Measurements from ENCODE around the gene GDI1.

GDI1 gene

DNA sequence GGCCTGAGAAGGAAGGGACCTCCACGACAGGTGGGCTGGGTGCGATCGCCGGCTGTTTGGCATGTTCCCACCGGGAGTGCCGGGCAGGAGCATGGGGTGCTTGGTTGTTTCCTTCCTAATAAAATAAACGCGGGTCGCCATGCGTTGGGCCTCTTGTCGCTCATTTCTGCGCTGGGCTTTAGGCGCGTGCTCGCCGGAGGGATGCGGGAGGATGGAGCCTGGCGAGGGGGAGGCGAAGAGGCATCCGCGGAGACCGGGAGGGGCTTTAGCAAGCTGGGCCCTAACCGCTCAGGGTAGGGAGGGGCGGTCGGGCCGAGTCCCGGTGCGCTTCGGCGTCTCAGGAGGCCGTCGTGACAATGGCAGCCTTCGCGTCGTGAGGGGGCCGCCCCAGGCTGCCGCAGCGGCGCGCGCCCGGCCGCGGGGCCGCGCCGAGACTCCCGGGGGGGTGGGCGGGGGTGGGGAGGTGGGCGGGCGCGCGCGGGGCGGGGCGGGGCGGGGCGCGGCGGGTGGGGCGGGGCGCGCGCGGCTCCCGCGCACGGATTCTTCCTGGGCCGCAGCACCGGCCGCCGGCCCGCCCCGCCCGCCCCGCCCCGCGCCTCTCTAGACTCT, 476 bp upstream of the GDI1 start:
- peaks cover 14% of the 10 kb centered on the region for H3K36me3 ChIP-seq (ENCODE audit: control insufficient read depth, insufficient read depth, low read length)
- peak; percentile 46 to 56 (median 52) for DNase-seq

DNA sequence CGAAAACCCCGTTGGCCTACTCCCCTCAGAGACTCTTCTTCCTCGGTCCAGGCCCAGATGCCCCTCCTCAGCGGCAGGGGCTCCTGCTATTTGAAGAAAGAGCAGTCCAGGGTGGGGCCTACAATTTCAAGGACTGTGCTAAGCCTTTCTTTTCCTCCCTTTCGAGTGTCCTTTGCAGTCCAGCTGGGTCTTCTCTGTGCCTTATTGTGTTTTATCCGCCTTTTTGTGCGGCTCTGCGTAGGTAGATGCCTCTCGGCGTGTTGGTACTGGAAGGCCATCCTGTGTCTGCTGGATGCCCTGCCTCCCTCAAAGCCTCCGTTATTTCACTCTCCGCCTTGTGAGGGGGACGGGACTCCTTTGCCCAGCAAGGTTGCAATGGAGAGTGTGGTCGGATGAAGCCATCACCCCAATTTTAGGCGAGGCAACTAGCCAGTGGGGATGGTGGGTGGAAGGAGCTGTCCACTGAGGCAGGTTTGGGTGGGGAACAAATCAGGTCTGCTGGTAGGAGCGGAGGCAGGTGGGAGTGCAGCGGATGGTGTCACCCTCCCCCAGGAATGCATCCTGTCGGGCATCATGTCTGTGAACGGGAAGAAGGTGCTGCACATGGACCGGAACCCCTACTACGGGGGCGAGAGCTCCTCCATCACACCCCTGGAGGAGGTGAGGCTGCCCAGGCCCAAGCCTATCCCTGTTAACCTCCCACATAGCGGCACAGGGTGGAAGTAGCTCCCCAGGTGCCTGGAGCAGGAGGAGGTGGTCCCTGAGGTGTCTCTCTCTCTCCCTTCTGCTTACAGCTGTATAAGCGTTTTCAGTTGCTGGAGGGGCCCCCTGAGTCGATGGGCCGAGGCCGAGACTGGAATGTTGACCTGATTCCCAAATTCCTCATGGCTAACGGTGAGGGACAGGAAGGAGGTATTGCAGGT, 1.3 kb downstream of the GDI1 start:
- Histone ChIP-seq H3K4me3 (ENCODE audit: insufficient read depth, low read depth, low read length, poor library complexity, severe bottlenecking) (peak overlapping the region; percentile 57), H3K27ac (ENCODE audit: insufficient read depth, low read length, poor library complexity, severe bottlenecking) (peak overlapping the region; percentile 65), H3K27me3 (replicated peaks; ENCODE audit: control insufficient read depth, insufficient read depth, low read length, poor library complexity, severe bottlenecking) (no peaks in the 10 kb centered on the region), H3K9me3 (ENCODE audit: control insufficient read depth, low read length) (no peaks in the 10 kb centered on the region), H3K4me1 (ENCODE audit: control insufficient read depth, insufficient read depth, low read length, poor library complexity, severe bottlenecking) (peaks cover 13% of the 10 kb centered on the region), H3K36me3 (ENCODE audit: control insufficient read depth, insufficient read depth, low read length) (peaks cover 9% of the 10 kb centered on the region)
- DNase-seq: no peak

More for the DNA sequence above, 476 bp upstream of the GDI1 start:
- Histone ChIP-seq H3K27ac (ENCODE audit: insufficient read depth, low read length, poor library complexity, severe bottlenecking) (peak overlapping the region; percentile 68), H3K27me3 (replicated peaks; ENCODE audit: control insufficient read depth, insufficient read depth, low read length, poor library complexity, severe bottlenecking) (no peaks in the 10 kb centered on the region), H3K4me3 (ENCODE audit: insufficient read depth, low read depth, low read length, poor library complexity, severe bottlenecking) (no peak overlapping the region), H3K9me3 (ENCODE audit: control insufficient read depth, low read length) (no peaks in the 10 kb centered on the region), H3K4me1 (ENCODE audit: control insufficient read depth, insufficient read depth, low read length, poor library complexity, severe bottlenecking) (peaks cover 7% of the 10 kb centered on the region)

DNA sequence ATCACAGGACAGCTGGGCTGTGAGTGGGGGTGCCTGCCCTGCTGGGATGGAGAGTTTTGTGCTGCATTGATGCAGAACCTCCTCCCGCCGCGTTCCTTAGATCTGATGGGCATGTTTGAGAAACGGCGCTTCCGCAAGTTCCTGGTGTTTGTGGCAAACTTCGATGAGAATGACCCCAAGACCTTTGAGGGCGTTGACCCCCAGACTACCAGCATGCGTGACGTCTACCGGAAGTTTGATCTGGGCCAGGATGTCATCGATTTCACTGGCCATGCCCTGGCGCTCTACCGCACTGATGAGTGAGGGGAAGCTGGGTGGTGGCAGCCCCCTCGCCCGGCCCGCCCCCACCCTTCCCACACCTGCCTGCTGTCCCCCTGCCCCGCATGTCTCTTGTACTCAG, 2.9 kb downstream of the GDI1 start:
- no peak overlapping the region for H3K27ac ChIP-seq (ENCODE audit: insufficient read depth, low read length, poor library complexity, severe bottlenecking)
- peaks cover 5% of the 10 kb centered on the region for H3K36me3 ChIP-seq (ENCODE audit: control insufficient read depth, insufficient read depth, low read length)
- DNase-seq: no peak
- no peaks in the 10 kb centered on the region for H3K27me3 ChIP-seq (replicated peaks; ENCODE audit: control insufficient read depth, insufficient read depth, low read length, poor library complexity, severe bottlenecking)
- H3K4me1 ChIP-seq (ENCODE audit: control insufficient read depth, insufficient read depth, low read length, poor library complexity, severe bottlenecking): peaks cover 23% of the 10 kb centered on the region
- H3K4me3 ChIP-seq (ENCODE audit: insufficient read depth, low read depth, low read length, poor library complexity, severe bottlenecking): no peak overlapping the region
- H3K9me3 ChIP-seq (ENCODE audit: control insufficient read depth, low read length): no peaks in the 10 kb centered on the region

DNA sequence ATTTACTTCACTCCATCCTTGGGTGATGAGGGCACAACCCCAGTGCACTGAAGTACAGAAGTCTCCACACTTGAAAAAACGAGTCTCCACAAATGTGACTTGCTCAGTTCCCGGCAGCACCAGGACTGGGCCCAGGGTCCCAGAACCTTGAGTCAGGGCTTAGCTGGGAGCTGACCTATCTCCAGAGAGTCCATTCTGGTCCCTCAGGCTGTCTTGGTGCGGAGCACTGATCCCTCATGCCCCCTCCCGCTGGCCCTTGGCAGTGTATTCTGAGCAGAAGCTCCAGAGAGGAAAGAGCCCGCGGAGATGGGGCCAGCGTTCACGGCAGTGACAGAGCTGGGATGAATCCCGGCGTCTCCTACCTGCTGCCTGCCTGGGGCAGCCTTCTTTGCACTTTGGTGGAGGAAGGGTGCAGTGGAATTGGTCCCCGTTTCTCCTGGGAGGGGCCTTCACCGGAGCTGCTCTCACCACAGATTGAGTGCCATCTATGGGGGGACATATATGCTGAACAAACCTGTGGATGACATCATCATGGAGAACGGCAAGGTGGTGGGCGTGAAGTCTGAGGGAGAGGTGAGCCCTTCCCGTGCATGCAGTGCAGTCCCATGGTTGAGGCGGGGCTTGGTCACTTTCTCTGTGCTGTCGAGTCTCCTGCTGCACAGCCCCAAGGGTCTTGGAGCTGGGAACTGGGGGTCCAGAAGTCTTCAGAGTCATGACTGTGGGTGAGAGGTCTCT, 3.8 kb downstream of the GDI1 start:
- Histone ChIP-seq H3K4me3 (ENCODE audit: insufficient read depth, low read depth, low read length, poor library complexity, severe bottlenecking) (no peak overlapping the region), H3K4me1 (ENCODE audit: control insufficient read depth, insufficient read depth, low read length, poor library complexity, severe bottlenecking) (peaks cover 29% of the 10 kb centered on the region), H3K9me3 (ENCODE audit: control insufficient read depth, low read length) (no peaks in the 10 kb centered on the region), H3K36me3 (ENCODE audit: control insufficient read depth, insufficient read depth, low read length) (peaks cover 2% of the 10 kb centered on the region), H3K27me3 (replicated peaks; ENCODE audit: control insufficient read depth, insufficient read depth, low read length, poor library complexity, severe bottlenecking) (no peaks in the 10 kb centered on the region), H3K27ac (ENCODE audit: insufficient read depth, low read length, poor library complexity, severe bottlenecking) (peak overlapping the region; percentile 25)
- no peak for DNase-seq

DNA sequence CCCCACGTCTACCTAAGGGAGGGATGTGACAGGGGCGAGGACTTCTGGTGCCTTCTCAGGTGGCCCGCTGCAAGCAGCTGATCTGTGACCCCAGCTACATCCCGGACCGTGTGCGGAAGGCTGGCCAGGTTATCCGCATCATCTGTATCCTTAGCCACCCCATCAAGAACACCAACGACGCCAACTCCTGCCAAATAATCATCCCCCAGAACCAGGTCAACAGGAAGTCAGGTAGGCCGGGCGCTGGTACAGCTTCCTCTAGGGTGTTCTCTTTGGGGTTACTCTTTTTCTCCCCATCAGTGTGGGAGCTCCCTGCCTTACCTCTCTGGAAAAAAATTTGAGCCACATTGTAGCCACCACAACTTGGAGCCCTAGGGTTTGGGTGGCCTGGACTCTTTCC, 4.6 kb downstream of the GDI1 start:
- Histone ChIP-seq H3K4me1 (ENCODE audit: control insufficient read depth, insufficient read depth, low read length, poor library complexity, severe bottlenecking) (peaks cover 29% of the 10 kb centered on the region), H3K27ac (ENCODE audit: insufficient read depth, low read length, poor library complexity, severe bottlenecking) (no peak overlapping the region), H3K4me3 (ENCODE audit: insufficient read depth, low read depth, low read length, poor library complexity, severe bottlenecking) (no peak overlapping the region)

DNA sequence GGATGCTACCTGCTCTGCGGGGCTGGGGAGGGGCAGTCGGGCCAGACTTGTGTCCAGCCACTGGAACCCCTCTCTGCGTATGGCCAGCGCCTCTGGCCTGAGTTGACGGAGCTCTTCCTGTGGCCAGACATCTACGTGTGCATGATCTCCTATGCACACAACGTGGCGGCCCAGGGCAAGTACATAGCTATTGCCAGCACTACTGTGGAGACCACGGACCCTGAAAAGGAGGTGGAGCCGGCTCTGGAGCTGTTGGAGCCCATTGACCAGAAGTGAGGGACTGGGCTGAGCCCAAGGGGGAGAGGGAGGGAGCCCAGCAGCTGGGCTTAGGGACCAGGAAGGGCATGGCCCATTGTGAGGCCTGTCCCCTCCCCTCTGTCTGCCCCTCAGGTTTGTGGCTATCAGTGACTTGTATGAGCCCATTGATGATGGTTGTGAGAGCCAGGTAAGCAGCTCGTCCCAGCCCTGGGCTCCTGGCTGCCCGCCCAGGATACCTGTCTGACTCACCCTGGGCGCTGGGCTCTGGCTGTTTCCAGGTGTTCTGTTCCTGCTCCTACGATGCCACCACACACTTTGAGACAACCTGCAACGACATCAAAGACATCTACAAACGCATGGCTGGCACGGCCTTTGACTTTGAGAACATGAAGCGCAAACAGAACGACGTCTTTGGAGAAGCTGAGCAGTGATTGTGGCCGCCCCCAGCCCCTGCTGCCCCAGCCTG, 5.2 kb downstream of the GDI1 start:
- H3K4me3 ChIP-seq (ENCODE audit: insufficient read depth, low read depth, low read length, poor library complexity, severe bottlenecking): no peak overlapping the region
- H3K9me3 ChIP-seq (ENCODE audit: control insufficient read depth, low read length): no peaks in the 10 kb centered on the region
- peaks cover 29% of the 10 kb centered on the region for H3K4me1 ChIP-seq (ENCODE audit: control insufficient read depth, insufficient read depth, low read length, poor library complexity, severe bottlenecking)
- no peak for DNase-seq
- H3K27ac ChIP-seq (ENCODE audit: insufficient read depth, low read length, poor library complexity, severe bottlenecking): no peak overlapping the region
- H3K27me3 ChIP-seq (replicated peaks; ENCODE audit: control insufficient read depth, insufficient read depth, low read length, poor library complexity, severe bottlenecking): no peaks in the 10 kb centered on the region
- H3K36me3 ChIP-seq (ENCODE audit: control insufficient read depth, insufficient read depth, low read length): peaks cover 2% of the 10 kb centered on the region

More for the DNA sequence above, 4.6 kb downstream of the GDI1 start:
- peak in 2 of 3 donors; percentile 14 to 27 for DNase-seq
- no peaks in the 10 kb centered on the region for H3K9me3 ChIP-seq (ENCODE audit: control insufficient read depth, low read length)
- H3K27me3 ChIP-seq (replicated peaks; ENCODE audit: control insufficient read depth, insufficient read depth, low read length, poor library complexity, severe bottlenecking): no peaks in the 10 kb centered on the region
- H3K36me3 ChIP-seq (ENCODE audit: control insufficient read depth, insufficient read depth, low read length): peaks cover 2% of the 10 kb centered on the region

DNA sequence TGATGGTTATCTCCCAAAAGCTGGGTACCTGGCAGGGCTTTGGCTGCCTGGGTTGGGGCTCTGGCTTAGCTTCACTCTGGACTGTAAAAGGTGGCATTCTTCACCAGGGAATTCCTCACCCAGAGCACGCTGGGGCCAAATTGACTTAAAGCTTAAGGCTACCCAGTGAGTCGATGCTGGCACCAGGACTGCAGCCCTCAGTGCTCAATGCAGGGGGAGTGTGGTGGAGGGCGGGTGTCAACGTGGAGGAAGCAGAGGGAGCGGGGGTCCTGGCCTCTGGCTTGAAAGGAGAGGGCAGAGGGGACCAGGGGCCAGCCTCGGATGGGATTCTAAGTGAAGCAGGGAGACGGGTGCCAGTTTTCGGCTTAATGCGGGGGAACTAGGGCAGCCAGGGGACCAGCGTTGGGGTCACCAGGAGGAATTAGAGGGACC, 6.5 kb downstream of the GDI1 start:
- Histone ChIP-seq H3K4me3 (ENCODE audit: insufficient read depth, low read depth, low read length, poor library complexity, severe bottlenecking) (no peak overlapping the region), H3K27me3 (replicated peaks; ENCODE audit: control insufficient read depth, insufficient read depth, low read length, poor library complexity, severe bottlenecking) (no peaks in the 10 kb centered on the region), H3K27ac (ENCODE audit: insufficient read depth, low read length, poor library complexity, severe bottlenecking) (peak overlapping the region; percentile 80), H3K9me3 (ENCODE audit: control insufficient read depth, low read length) (no peaks in the 10 kb centered on the region), H3K4me1 (ENCODE audit: control insufficient read depth, insufficient read depth, low read length, poor library complexity, severe bottlenecking) (peaks cover 23% of the 10 kb centered on the region), H3K36me3 (ENCODE audit: control insufficient read depth, insufficient read depth, low read length) (peaks cover 8% of the 10 kb centered on the region)
- DNase-seq: no peak

DNA sequence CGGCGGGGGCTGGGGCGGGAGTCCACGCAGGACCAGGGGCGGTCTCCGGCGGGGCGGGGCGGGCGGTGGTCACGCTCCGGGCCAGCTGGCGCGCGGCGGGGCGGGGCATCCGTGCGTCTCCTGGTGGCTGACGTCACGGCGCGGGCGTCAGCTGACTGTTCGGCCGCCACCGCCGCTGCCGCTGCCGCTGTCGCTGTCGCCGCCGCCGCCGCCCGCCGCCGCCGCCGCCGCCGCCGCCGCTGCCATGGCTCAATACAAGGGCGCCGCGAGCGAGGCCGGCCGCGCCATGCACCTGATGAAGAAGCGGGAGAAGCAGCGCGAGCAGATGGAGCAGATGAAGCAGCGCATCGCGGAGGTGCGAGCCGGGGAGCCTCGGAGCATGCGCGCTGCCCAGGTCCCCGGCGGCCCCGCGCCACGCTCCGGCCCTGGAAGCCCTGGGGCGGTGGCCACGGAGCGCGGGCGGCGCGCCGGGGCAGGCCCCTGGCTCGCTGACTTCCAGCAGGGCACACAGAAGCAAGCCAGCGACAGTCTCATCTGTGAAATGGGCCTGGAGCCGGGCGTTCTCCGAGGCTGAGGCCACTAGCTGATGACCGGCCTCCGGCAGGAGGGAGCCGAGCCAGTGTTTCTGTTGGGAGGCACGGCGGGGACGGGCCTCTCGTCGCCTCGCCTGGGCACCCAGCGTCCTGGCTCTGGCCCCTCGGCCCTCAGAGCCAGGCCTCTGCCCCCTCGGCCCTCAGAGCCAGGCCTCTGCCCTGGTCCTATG, 7.2 kb downstream of the GDI1 start, which contains the start of gene FAM50A:
TSS of gene FAM50A (plus strand) at position 150 of the 763 bp plus-strand sequence. CDS start at position 245, 95 bp downstream.
- Histone ChIP-seq H3K27me3 (replicated peaks; ENCODE audit: control insufficient read depth, insufficient read depth, low read length, poor library complexity, severe bottlenecking) (no peaks in the 10 kb centered on the region), H3K4me1 (ENCODE audit: control insufficient read depth, insufficient read depth, low read length, poor library complexity, severe bottlenecking) (peaks cover 22% of the 10 kb centered on the region), H3K36me3 (ENCODE audit: control insufficient read depth, insufficient read depth, low read length) (peaks cover 15% of the 10 kb centered on the region), H3K9me3 (ENCODE audit: control insufficient read depth, low read length) (no peaks in the 10 kb centered on the region), H3K4me3 (ENCODE audit: insufficient read depth, low read depth, low read length, poor library complexity, severe bottlenecking) (peak within 1 kb of the TSS; percentile 46), H3K27ac (ENCODE audit: insufficient read depth, low read length, poor library complexity, severe bottlenecking) (peak within 1 kb of the TSS; percentile 80)
- peak; percentile 56 to 68 (median 61) for DNase-seq

DNA sequence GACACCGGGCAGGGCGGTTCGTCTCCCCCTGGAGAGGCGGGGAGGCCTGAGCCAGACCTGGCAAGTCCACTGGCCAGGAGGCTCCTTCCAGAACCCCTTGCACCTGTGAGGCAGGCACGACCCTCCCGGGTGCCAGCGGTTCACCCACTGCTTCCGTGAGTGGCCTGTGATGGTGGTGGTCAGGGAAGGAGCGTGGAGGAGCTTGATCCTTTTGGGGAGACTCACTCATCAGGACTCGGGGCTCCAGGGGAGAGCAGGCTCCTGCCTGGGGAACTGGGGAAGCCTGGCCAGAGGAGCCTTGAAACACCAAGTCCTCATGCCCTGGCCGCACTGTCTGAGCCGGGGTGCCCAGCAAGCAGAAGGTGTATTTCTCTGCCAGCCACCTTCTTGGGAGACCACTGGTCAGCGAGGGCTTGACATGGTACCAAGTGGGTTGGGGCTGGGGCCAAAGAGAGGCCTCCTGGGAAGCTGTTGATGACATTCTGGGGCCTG, 7.8 kb downstream of the GDI1 start:
- Histone ChIP-seq H3K9me3 (ENCODE audit: control insufficient read depth, low read length) (no peaks in the 10 kb centered on the region), H3K36me3 (ENCODE audit: control insufficient read depth, insufficient read depth, low read length) (peaks cover 19% of the 10 kb centered on the region), H3K27me3 (replicated peaks; ENCODE audit: control insufficient read depth, insufficient read depth, low read length, poor library complexity, severe bottlenecking) (no peaks in the 10 kb centered on the region), H3K27ac (ENCODE audit: insufficient read depth, low read length, poor library complexity, severe bottlenecking) (peak overlapping the region; percentile 55), H3K4me1 (ENCODE audit: control insufficient read depth, insufficient read depth, low read length, poor library complexity, severe bottlenecking) (peaks cover 22% of the 10 kb centered on the region), H3K4me3 (ENCODE audit: insufficient read depth, low read depth, low read length, poor library complexity, severe bottlenecking) (peak overlapping the region; percentile 46)
- no peak for DNase-seq
